ENCODE measurements around the gene SMARCD1.
"Not testable (repeated sequence)": the region's sequence is repeated elsewhere in the genome, so short reads cannot be mapped to it uniquely, and the experiment has no call there.

SMARCD1 gene

GRCh38 chr12:50077099-50077498 is 8.0 kb upstream of the SMARCD1 start:
- DNase-seq (ENCODE audit: low spot score) = no peak

- no peak for DNase-seq (ENCODE audit: low spot score)
Measured at GRCh38 chr12:50078281-50078680, 6.9 kb upstream of the SMARCD1 start.

GRCh38 chr12:50079771-50080170 is 5.4 kb upstream of the SMARCD1 start:
- no peak for DNase-seq (ENCODE audit: low spot score)

- peak; percentile 55 for DNase-seq (ENCODE audit: low spot score)
Measured at GRCh38 chr12:50081096-50081808, 3.9 kb upstream of the SMARCD1 start.

GRCh38 chr12:50082644-50083043 is 2.5 kb upstream of the SMARCD1 start:
- DNase-seq (ENCODE audit: low spot score) = no peak

- DNase-seq (ENCODE audit: low spot score) = no peak
Measured at GRCh38 chr12:50083301-50083700, 1.8 kb upstream of the SMARCD1 start.

GRCh38 chr12:50084409-50084774 is 750 bp upstream of the SMARCD1 start:
- not testable (repeated sequence) for DNase-seq (ENCODE audit: low spot score)

GRCh38 chr12:50085615-50086072 is 502 bp downstream of the SMARCD1 start:
- no peak for DNase-seq (ENCODE audit: low spot score)

- no peak for DNase-seq (ENCODE audit: low spot score)
Measured at GRCh38 chr12:50086148-50086547, 1.0 kb downstream of the SMARCD1 start.

- DNase-seq (ENCODE audit: low spot score) = no peak
Measured at GRCh38 chr12:50087151-50087550, 2.0 kb downstream of the SMARCD1 start.

GRCh38 chr12:50087995-50088394 is 2.9 kb downstream of the SMARCD1 start:
- DNase-seq (ENCODE audit: low spot score) = no peak

- peak; percentile 61 for DNase-seq (ENCODE audit: low spot score)
Measured at GRCh38 chr12:50088577-50089335, 3.6 kb downstream of the SMARCD1 start.

GRCh38 chr12:50089730-50090129 is 4.6 kb downstream of the SMARCD1 start:
- DNase-seq (ENCODE audit: low spot score) = no peak

GRCh38 chr12:50090391-50090790 is 5.2 kb downstream of the SMARCD1 start:
- DNase-seq (ENCODE audit: low spot score) = no peak

GRCh38 chr12:50097952-50098351 is 12.8 kb downstream of the SMARCD1 start:
- DNase-seq (ENCODE audit: low spot score) = no peak

- no peak for DNase-seq (ENCODE audit: low spot score)
Measured at GRCh38 chr12:50099302-50100008, 14.3 kb downstream of the SMARCD1 start.

GRCh38 chr12:50100561-50100960 is 15.4 kb downstream of the SMARCD1 start:
- DNase-seq (ENCODE audit: low spot score) = no peak

GRCh38 chr12:50101663-50102062 is 16.5 kb downstream of the SMARCD1 start:
- no peak for DNase-seq (ENCODE audit: low spot score)

GRCh38 chr12:50102131-50102531 is 17.0 kb downstream of the SMARCD1 start:
- DNase-seq (ENCODE audit: low spot score) = no peak

GRCh38 chr12:50102646-50103309 is 17.6 kb downstream of the SMARCD1 start:
- DNase-seq (ENCODE audit: low spot score) = no peak

GRCh38 chr12:50103351-50103750 is 18.2 kb downstream of the SMARCD1 start:
- DNase-seq (ENCODE audit: low spot score) = no peak

GRCh38 chr12:50103767-50104321 is 18.7 kb downstream of the SMARCD1 start, which contains the start of gene GPD1:
TSS of gene GPD1 (plus strand) at chr12:50104008. CDS start at chr12:50104051, 43 bp downstream.
- peak; percentile 70 for DNase-seq (ENCODE audit: low spot score)
